ENCODE results near the gene TLCD3B.

The TLCD3B gene

GRCh38 chr16:29984764-29985147 lies 46.3 kb downstream of the TLCD3B start:
- H3K23ac ChIP-seq (ENCODE audit: low read length): no peak overlapping the region
- no peaks in the 10 kb centered on the region for H3K79me1 ChIP-seq (ENCODE audit: low read length)
- H3K4me1 ChIP-seq (ENCODE audit: control insufficient read depth in 1 of 2, insufficient read depth in 2 of 2, low read length in 2 of 2): no peaks in the 10 kb centered on the region
- WGBS (ENCODE audit: extremely low coverage, insufficient coverage, insufficient read length): no CpG with 5 or more reads among the region's 5 CpGs
- H2BK120ac ChIP-seq (ENCODE audit: insufficient read depth, low read length, poor library complexity): no peak overlapping the region
- no peak overlapping the region for H3K4me2 ChIP-seq (ENCODE audit: low read length)
- no peak overlapping the region for H2AK5ac ChIP-seq (ENCODE audit: low read length)
- no peak overlapping the region for H2AFZ ChIP-seq (ENCODE audit: insufficient read depth, low read length, poor library complexity)
- H4K91ac ChIP-seq (ENCODE audit: low read depth, low read length): no peak overlapping the region
- H4K8ac ChIP-seq (ENCODE audit: low read depth, low read length): no peak overlapping the region
- no peak overlapping the region for H2BK12ac ChIP-seq (ENCODE audit: low read length)
- no peak overlapping the region for H3K9ac ChIP-seq (ENCODE audit: low read length)
- no peak overlapping the region for H3K4me3 ChIP-seq (ENCODE audit: low read depth, low read length)
- no peak overlapping the region for H3K18ac ChIP-seq (ENCODE audit: low read length)
- no peak overlapping the region for H3K4ac ChIP-seq (ENCODE audit: low read depth, low read length)
- peaks cover 80 to 93% of the 10 kb centered on the region in 2 experiments for H3K36me3 ChIP-seq (ENCODE audit: control insufficient read depth in 1 of 2, insufficient read depth in 2 of 2, low read length in 2 of 2)
- H3K27ac ChIP-seq (ENCODE audit: low read depth, low read length): no peak overlapping the region
- H4K12ac ChIP-seq (ENCODE audit: low read depth, low read length): no peak overlapping the region
- H2BK5ac ChIP-seq (ENCODE audit: low read depth, low read length, poor library complexity): no peak overlapping the region
- H3K79me2 ChIP-seq (ENCODE audit: control insufficient read depth, insufficient read depth, low read length, poor library complexity): no peaks in the 10 kb centered on the region
- no peak for DNase-seq
- no peaks in the 10 kb centered on the region for H3K27me3 ChIP-seq (ENCODE audit: insufficient read depth, low read length)
- no peak overlapping the region for H3K14ac ChIP-seq (ENCODE audit: low read length)
- peaks cover 4% of the 10 kb centered on the region for H3K9me3 ChIP-seq (ENCODE audit: insufficient read depth, low read depth, low read length)

GRCh38 chr16:29984137-29984763 lies 46.8 kb downstream of the TLCD3B start:
- Histone ChIP-seq H4K91ac (ENCODE audit: low read depth, low read length) (no peak overlapping the region), H3K4me3 (ENCODE audit: low read depth, low read length) (no peak overlapping the region)
- no CpG with 5 or more reads among the region's 6 CpGs for WGBS (ENCODE audit: extremely low coverage, insufficient coverage, insufficient read length)

DNA sequence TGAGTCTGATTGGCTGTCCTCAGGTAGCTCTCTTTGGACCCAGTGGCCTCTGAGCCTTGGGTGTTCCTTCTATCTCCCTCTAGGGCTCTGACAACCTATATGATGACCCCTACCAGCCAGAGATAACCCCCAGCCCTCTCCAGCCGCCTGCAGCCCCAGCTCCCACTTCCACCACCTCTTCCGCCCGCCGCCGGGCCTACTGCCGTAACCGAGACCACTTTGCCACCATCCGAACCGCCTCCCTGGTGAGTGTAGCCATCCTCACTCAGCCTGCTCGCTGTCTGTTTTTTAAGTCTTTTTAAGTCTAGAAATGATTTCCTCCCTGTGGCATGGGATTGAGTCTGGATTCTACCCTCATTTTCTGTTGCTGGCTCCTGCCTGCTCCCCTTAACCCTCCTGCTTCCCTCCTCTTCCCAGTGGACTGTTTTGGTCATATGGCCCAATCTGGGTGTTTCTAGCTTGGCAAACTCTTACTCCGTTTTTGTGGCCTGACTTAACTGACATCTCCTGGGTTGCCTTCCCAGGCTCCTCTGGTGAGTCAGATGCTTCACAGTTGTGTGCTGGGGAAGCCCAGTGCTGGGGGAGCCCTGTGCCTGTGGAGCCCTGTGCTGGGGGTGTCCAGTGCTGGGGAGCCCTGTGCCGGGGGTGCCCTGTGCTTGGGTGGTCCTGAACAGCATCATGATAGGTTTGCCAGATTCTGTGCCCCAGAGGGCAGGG lies 47.5 kb downstream of the TLCD3B start:
- WGBS (ENCODE audit: extremely low coverage, insufficient coverage, insufficient read length): no CpG with 5 or more reads among the region's 12 CpGs
- Histone ChIP-seq H3K9me3 (ENCODE audit: insufficient read depth, low read depth, low read length) (peaks cover 4% of the 10 kb centered on the region), H4K8ac (ENCODE audit: low read depth, low read length) (no peak overlapping the region), H3K4ac (ENCODE audit: low read depth, low read length) (no peak overlapping the region), H2AFZ (ENCODE audit: insufficient read depth, low read length, poor library complexity) (no peak overlapping the region), H3K36me3 (ENCODE audit: control insufficient read depth in 1 of 2, insufficient read depth in 2 of 2, low read length in 2 of 2) (peaks cover 78 to 93% of the 10 kb centered on the region in 2 experiments), H3K18ac (ENCODE audit: low read length) (no peak overlapping the region), H3K79me1 (ENCODE audit: low read length) (no peaks in the 10 kb centered on the region), H3K23ac (ENCODE audit: low read length) (no peak overlapping the region), H3K27me3 (ENCODE audit: insufficient read depth, low read length) (no peaks in the 10 kb centered on the region), H3K14ac (ENCODE audit: low read length) (no peak overlapping the region), H4K12ac (ENCODE audit: low read depth, low read length) (no peak overlapping the region), H2AK5ac (ENCODE audit: low read length) (no peak overlapping the region), H4K91ac (ENCODE audit: low read depth, low read length) (no peak overlapping the region), H2BK12ac (ENCODE audit: low read length) (no peak overlapping the region), H3K4me1 (ENCODE audit: control insufficient read depth in 1 of 2, insufficient read depth in 2 of 2, low read length in 2 of 2) (no peaks in the 10 kb centered on the region), H3K4me2 (ENCODE audit: low read length) (no peak overlapping the region), H3K4me3 (ENCODE audit: low read depth, low read length) (no peak overlapping the region), H3K79me2 (ENCODE audit: control insufficient read depth, insufficient read depth, low read length, poor library complexity) (no peaks in the 10 kb centered on the region), H2BK120ac (ENCODE audit: insufficient read depth, low read length, poor library complexity) (no peak overlapping the region), H3K27ac (ENCODE audit: low read depth, low read length) (no peak overlapping the region), H2BK5ac (ENCODE audit: low read depth, low read length, poor library complexity) (no peak overlapping the region), H3K9ac (ENCODE audit: low read length) (no peak overlapping the region)
- no peak for DNase-seq

More at GRCh38 chr16:29984137-29984763, 46.8 kb downstream of the TLCD3B start:
- no peak overlapping the region for H2BK12ac ChIP-seq (ENCODE audit: low read length)
- no peaks in the 10 kb centered on the region for H3K79me1 ChIP-seq (ENCODE audit: low read length)
- no peak overlapping the region for H3K4ac ChIP-seq (ENCODE audit: low read depth, low read length)
- H2AFZ ChIP-seq (ENCODE audit: insufficient read depth, low read length, poor library complexity): no peak overlapping the region
- H3K79me2 ChIP-seq (ENCODE audit: control insufficient read depth, insufficient read depth, low read length, poor library complexity): no peaks in the 10 kb centered on the region
- no peak overlapping the region for H3K9ac ChIP-seq (ENCODE audit: low read length)
- H3K14ac ChIP-seq (ENCODE audit: low read length): no peak overlapping the region
- H4K8ac ChIP-seq (ENCODE audit: low read depth, low read length): no peak overlapping the region
- no peak overlapping the region for H3K27ac ChIP-seq (ENCODE audit: low read depth, low read length)
- H3K4me2 ChIP-seq (ENCODE audit: low read length): no peak overlapping the region
- H3K4me1 ChIP-seq (ENCODE audit: control insufficient read depth in 1 of 2, insufficient read depth in 2 of 2, low read length in 2 of 2): no peaks in the 10 kb centered on the region
- H2BK120ac ChIP-seq (ENCODE audit: insufficient read depth, low read length, poor library complexity): no peak overlapping the region
- H2BK5ac ChIP-seq (ENCODE audit: low read depth, low read length, poor library complexity): no peak overlapping the region
- H3K18ac ChIP-seq (ENCODE audit: low read length): no peak overlapping the region
- no peaks in the 10 kb centered on the region for H3K27me3 ChIP-seq (ENCODE audit: insufficient read depth, low read length)
- no peak overlapping the region for H4K12ac ChIP-seq (ENCODE audit: low read depth, low read length)
- H3K23ac ChIP-seq (ENCODE audit: low read length): no peak overlapping the region
- H3K9me3 ChIP-seq (ENCODE audit: insufficient read depth, low read depth, low read length): peaks cover 4% of the 10 kb centered on the region
- peaks cover 78 to 93% of the 10 kb centered on the region in 2 experiments for H3K36me3 ChIP-seq (ENCODE audit: control insufficient read depth in 1 of 2, insufficient read depth in 2 of 2, low read length in 2 of 2)
- DNase-seq: no peak
- no peak overlapping the region for H2AK5ac ChIP-seq (ENCODE audit: low read length)

- Histone ChIP-seq H3K4ac (ENCODE audit: low read depth, low read length) (no peak overlapping the region), H3K23ac (ENCODE audit: low read length) (no peak overlapping the region), H3K4me3 (ENCODE audit: low read depth, low read length) (peak overlapping the region; percentile 8), H2BK120ac (ENCODE audit: insufficient read depth, low read length, poor library complexity) (no peak overlapping the region), H2BK5ac (ENCODE audit: low read depth, low read length, poor library complexity) (no peak overlapping the region), H3K27me3 (ENCODE audit: insufficient read depth, low read length) (no peaks in the 10 kb centered on the region), H3K4me1 (ENCODE audit: control insufficient read depth in 1 of 2, insufficient read depth in 2 of 2, low read length in 2 of 2) (no peaks in the 10 kb centered on the region), H2AK5ac (ENCODE audit: low read length) (no peak overlapping the region), H4K12ac (ENCODE audit: low read depth, low read length) (no peak overlapping the region), H4K91ac (ENCODE audit: low read depth, low read length) (no peak overlapping the region), H3K27ac (ENCODE audit: low read depth, low read length) (no peak overlapping the region), H3K79me2 (ENCODE audit: control insufficient read depth, insufficient read depth, low read length, poor library complexity) (no peaks in the 10 kb centered on the region), H3K14ac (ENCODE audit: low read length) (no peak overlapping the region), H2BK12ac (ENCODE audit: low read length) (no peak overlapping the region), H2AFZ (ENCODE audit: insufficient read depth, low read length, poor library complexity) (no peak overlapping the region), H3K9ac (ENCODE audit: low read length) (no peak overlapping the region), H3K9me3 (ENCODE audit: insufficient read depth, low read depth, low read length) (peaks cover 4% of the 10 kb centered on the region), H4K8ac (ENCODE audit: low read depth, low read length) (no peak overlapping the region), H3K18ac (ENCODE audit: low read length) (no peak overlapping the region), H3K36me3 (ENCODE audit: control insufficient read depth in 1 of 2, insufficient read depth in 2 of 2, low read length in 2 of 2) (peaks cover 78 to 93% of the 10 kb centered on the region in 2 experiments), H3K4me2 (ENCODE audit: low read length) (no peak overlapping the region), H3K79me1 (ENCODE audit: low read length) (no peaks in the 10 kb centered on the region)
- no CpG with 5 or more reads among the region's 24 CpGs for WGBS (ENCODE audit: extremely low coverage, insufficient coverage, insufficient read length)
- DNase-seq: no peak
These were observed 48.3 kb downstream of the TLCD3B start for GRCh38 chr16:29982560-29983419.
